IMR-90 (cell line): ENCODE measurements around the gene ZNF138. TPM values are rescaled to one million over a fixed set of nuclear protein-coding genes. Genes with fewer than 3 reads are reported as not detected.

ENCODE experiments used
- ATAC-seq: fragments of 200-7000 bp; cut with Tn5 transposase; 2 replicates; pipeline ENCODE4 v1.9.1; 2020; ENCODE audit warnings: low read depth, mild to moderate bottlenecking, moderate library complexity
- BruUV-seq: library from RNA; stranded (reverse); fragments of 400-500 nt; replicated peaks from 2 replicates; lab custom pipeline; 2021; lab: Mats Ljungman, UMichigan
- CTCF ChIA-PET: fragments of 300-600 bp; formaldehyde crosslinking; extraction: SDS; loops from one replicate; lab custom pipeline; 2021; ENCODE audit warnings: antibody characterized with exemption; lab: Yijun Ruan, JAX
- POLR2A ChIA-PET: fragments of 300-600 bp; sonication (Branson Sonifier 250); formaldehyde crosslinking; loops from one replicate; lab custom pipeline; 2022; ENCODE audit warnings: antibody characterized with exemption; ENCODE audit not compliant: unreplicated experiment; lab: Charles Lee
- DNase-seq: peaks from one replicate; pipeline ENCODE4 v3.0.0; 2013
- H2AFZ ChIP-seq: replicated peaks from 2 replicates; pipeline ENCODE3; 2013; ENCODE audit warnings: low read length, mild to moderate bottlenecking; ENCODE audit not compliant: poor library complexity
- H2AK5ac ChIP-seq: 2 replicates; pipeline ENCODE4 v1.6.1; 2013; ENCODE audit warnings: low read depth, low read length, inconsistent platforms
- H2AK9ac ChIP-seq: replicated peaks from 2 replicates; pipeline ENCODE3; 2013; ENCODE audit warnings: mild to moderate bottlenecking, low read depth, low read length, moderate library complexity; ENCODE audit not compliant: poor library complexity
- H2BK120ac ChIP-seq: 2 replicates; pipeline ENCODE4 v1.6.1; 2013; ENCODE audit warnings: low read depth, low read length, inconsistent platforms
- H2BK15ac ChIP-seq: 3 replicates; pipeline ENCODE4 v1.6.1; 2013; ENCODE audit warnings: low read depth, low read length, inconsistent platforms
- H2BK20ac ChIP-seq: 2 replicates; pipeline ENCODE4 v1.6.1; 2013; ENCODE audit warnings: low read depth, mild to moderate bottlenecking, inconsistent platforms, low read length, moderate library complexity
- H2BK5ac ChIP-seq: 2 replicates; pipeline ENCODE4 v1.6.1; 2013; ENCODE audit warnings: mild to moderate bottlenecking, low read depth, low read length, inconsistent platforms; ENCODE audit not compliant: poor library complexity, severe bottlenecking
- H3K14ac ChIP-seq: replicated peaks from 2 replicates; pipeline ENCODE4 v1.6.1; 2013; ENCODE audit warnings: low read depth, low read length, inconsistent platforms
- H3K18ac ChIP-seq: 2 replicates; pipeline ENCODE4 v1.6.1; 2013; ENCODE audit warnings: low read depth, low read length, control low read depth
- H3K23ac ChIP-seq: 2 replicates; pipeline ENCODE4 v1.6.1; 2013; ENCODE audit warnings: low read depth, low read length, inconsistent platforms
- H3K27ac ChIP-seq: 2 replicates; pipeline ENCODE4 v1.5.1; 2013; ENCODE audit warnings: mild to moderate bottlenecking, control low read depth, low read length; ENCODE audit not compliant: insufficient read depth
- H3K27me3 ChIP-seq: 2 replicates; pipeline ENCODE4 v1.6.1; 2013; ENCODE audit warnings: low read length; ENCODE audit not compliant: control insufficient read depth, insufficient read depth
- H3K36me3 ChIP-seq: 2 replicates; pipeline ENCODE4 v1.6.1; 2013; ENCODE audit warnings: low read length, mixed read lengths; ENCODE audit not compliant: control insufficient read depth, insufficient read depth
- H3K4ac ChIP-seq: 2 replicates; pipeline ENCODE4 v1.6.1; 2013; ENCODE audit warnings: low read depth, low read length, inconsistent platforms
- H3K4me1 ChIP-seq: 2 replicates; pipeline ENCODE4 v1.6.1; 2013; ENCODE audit warnings: low read length, mixed read lengths; ENCODE audit not compliant: control insufficient read depth, insufficient read depth
- H3K4me2 ChIP-seq: 2 replicates; pipeline ENCODE4 v1.6.1; 2013; ENCODE audit warnings: low read depth, mild to moderate bottlenecking, control low read depth, low read length, moderate library complexity
- H3K4me3 ChIP-seq: 2 replicates; pipeline ENCODE4 v1.5.1; 2013; ENCODE audit warnings: low read depth, mild to moderate bottlenecking, control low read depth, low read length, moderate library complexity; ENCODE audit not compliant: insufficient read depth
- H3K56ac ChIP-seq: 2 replicates; pipeline ENCODE4 v1.6.1; 2013; ENCODE audit warnings: low read length, inconsistent platforms; ENCODE audit not compliant: insufficient read depth; ENCODE audit errors: extremely low read depth
- H3K79me1 ChIP-seq, 2 experiments: 2 replicates each; pipeline ENCODE4 v1.6.1; 2013; ENCODE audit warnings: low read length in 2 of 2, inconsistent platforms in 1 of 2, low read depth in 1 of 2
- H3K9ac ChIP-seq: 2 replicates; pipeline ENCODE4 v1.6.1; 2013; ENCODE audit warnings: low read depth, low read length, control low read depth
- H3K9me1 ChIP-seq: 2 replicates; pipeline ENCODE4 v1.6.1; 2013; ENCODE audit warnings: low read length, inconsistent platforms; ENCODE audit not compliant: insufficient read depth
- H3K9me3 ChIP-seq: 2 replicates; pipeline ENCODE4 v1.6.1; 2013; ENCODE audit warnings: low read length; ENCODE audit not compliant: control insufficient read depth, insufficient read depth
- H4K20me1 ChIP-seq: 2 replicates; pipeline ENCODE4 v1.6.1; 2013; ENCODE audit warnings: low read length, inconsistent platforms; ENCODE audit not compliant: insufficient read depth
- H4K5ac ChIP-seq: 2 replicates; pipeline ENCODE4 v1.6.1; 2013; ENCODE audit warnings: mild to moderate bottlenecking, low read depth, low read length, control low read depth
- H4K8ac ChIP-seq, 2 experiments: 2 replicates each; pipeline ENCODE4 v1.6.1; 2013; ENCODE audit warnings: low read depth in 2 of 2, low read length in 2 of 2, control low read depth in 1 of 2, inconsistent platforms in 1 of 2
- H4K91ac ChIP-seq: 2 replicates; pipeline ENCODE4 v1.6.1; 2013; ENCODE audit warnings: low read depth, low read length, inconsistent platforms; ENCODE audit not compliant: insufficient read depth
- BHLHE40 ChIP-seq: fragments of 150-350 bp; IDR thresholded peaks from 2 replicates; pipeline ENCODE4 v1.6.1; 2016; ENCODE audit warnings: mild to moderate bottlenecking, low read depth, low read length
- CEBPB ChIP-seq: IDR thresholded peaks from 2 replicates; pipeline ENCODE4 v1.6.1; 2012; ENCODE audit warnings: low read depth, low read length, improper control_type of control experiment
- CHD1 ChIP-seq: IDR thresholded peaks from 2 replicates; pipeline ENCODE4 v1.6.1; 2012; ENCODE audit warnings: low read depth, low read length, improper control_type of control experiment
- ELK1 ChIP-seq: fragments of 150-350 bp; IDR thresholded peaks from 2 replicates; pipeline ENCODE4 v1.6.1; 2016; ENCODE audit warnings: low read depth, mild to moderate bottlenecking, low read length, moderate library complexity, borderline replicate concordance
- FOS ChIP-seq: fragments of 150-350 bp; IDR thresholded peaks from 2 replicates; pipeline ENCODE4 v1.6.1; 2016; ENCODE audit warnings: low read depth, low read length
- MAFK ChIP-seq: IDR thresholded peaks from 2 replicates; pipeline ENCODE4 v1.6.1; 2012; ENCODE audit warnings: low read depth, low read length, improper control_type of control experiment
- MAZ ChIP-seq: IDR thresholded peaks from 2 replicates; pipeline ENCODE4 v1.6.1; 2012; ENCODE audit warnings: low read depth, mild to moderate bottlenecking, low read length, improper control_type of control experiment, moderate library complexity, borderline replicate concordance
- MXI1 ChIP-seq: IDR thresholded peaks from 2 replicates; pipeline ENCODE4 v1.6.1; 2012; ENCODE audit warnings: low read depth, mild to moderate bottlenecking, low read length, moderate library complexity, borderline replicate concordance
- NFE2L2 ChIP-seq: fragments of 150-350 bp; IDR thresholded peaks from 2 replicates; pipeline ENCODE4 v1.6.1; 2016; ENCODE audit warnings: low read depth, mild to moderate bottlenecking, low read length
- POLR2A ChIP-seq: IDR thresholded peaks from 2 replicates; pipeline ENCODE4 v1.6.1; 2012; ENCODE audit warnings: mild to moderate bottlenecking, low read depth, low read length
- RAD21 ChIP-seq: IDR thresholded peaks from 2 replicates; pipeline ENCODE4 v1.6.1; 2012; ENCODE audit warnings: low read length, improper control_type of control experiment
- RCOR1 ChIP-seq: IDR thresholded peaks from 2 replicates; pipeline ENCODE4 v1.6.1; 2012; ENCODE audit warnings: mild to moderate bottlenecking, low read length, improper control_type of control experiment; ENCODE audit not compliant: insufficient replicate concordance
- RFX5 ChIP-seq: IDR thresholded peaks from 2 replicates; pipeline ENCODE4 v1.8.0; 2012; ENCODE audit warnings: low read depth, mild to moderate bottlenecking, low read length, moderate library complexity
- SMC3 ChIP-seq: fragments of 150-350 bp; IDR thresholded peaks from 2 replicates; pipeline ENCODE4 v1.6.1; 2016; ENCODE audit warnings: low read depth, mild to moderate bottlenecking, antibody characterized with exemption, low read length, moderate library complexity
- USF2 ChIP-seq: fragments of 150-350 bp; IDR thresholded peaks from 2 replicates; pipeline ENCODE4 v1.6.1; 2017; ENCODE audit warnings: mild to moderate bottlenecking, antibody characterized with exemption, low read length, low read depth
- WGBS, 2 experiments: methylation state at CpG; one replicate each; pipeline versions ENCODE4 v1.1.5 to v1.1.7; 2013; ENCODE audit warnings: missing lambda C conversion rate in 2 of 2; ENCODE audit not compliant: insufficient read length in 1 of 2; ENCODE audit errors: extremely low coverage in 2 of 2; 5-methylcytosine and 5-hydroxymethylcytosine counted together
- dilution Hi-C: fragments of 300-500 bp; cut with HindIII; formaldehyde crosslinking; loops from one replicate; pipeline ENCODE4 v1.14.3; 2018; ENCODE audit warnings: low sequenced_read_pairs; ENCODE audit not compliant: unreplicated experiment
- in situ Hi-C: fragments of 300-500 bp; cut with MboI; formaldehyde crosslinking; loops from 3 replicates; pipeline ENCODE4 v1.14.3; 2019; ENCODE audit warnings: low sequenced_read_pairs, inconsistent platforms, mixed read lengths
- intact Hi-C: fragments of 100-400 bp; cut with micrococcal nuclease; formaldehyde crosslinking; loops from 2 replicates; pipeline ENCODE4 v1.10.0; 2022
- polyA plus RNA-seq, 3 experiments: library from polyadenylated mRNA; depleted of rRNA; stranded (reverse); fragments of >200 nt; gene quantifications; 2 replicates each; pipeline ENCODE4 v1.2.3, GENCODE V29; 2012; ENCODE audit warnings: low replicate concordance in 1 of 3
- total RNA-seq: library from RNA; depleted of rRNA; stranded (reverse); fragments of >200 nt; gene quantifications from 2 replicates; pipeline ENCODE4 v1.2.3, GENCODE V29; 2012
- TF ChIP-seq, protein P1 (sequence below): conservative IDR thresholded peaks from 2 replicates; pipeline ENCODE4 v1.5.1; 2012; ENCODE audit warnings: mild to moderate bottlenecking, low read depth, low read length, improper control_type of control experiment

ZNF138 gene
- total and polyA plus RNA-seq, 2 of the 4 experiments (the other 2 are of a cell fraction), result 3.2 to 3.6 TPM

DNA sequence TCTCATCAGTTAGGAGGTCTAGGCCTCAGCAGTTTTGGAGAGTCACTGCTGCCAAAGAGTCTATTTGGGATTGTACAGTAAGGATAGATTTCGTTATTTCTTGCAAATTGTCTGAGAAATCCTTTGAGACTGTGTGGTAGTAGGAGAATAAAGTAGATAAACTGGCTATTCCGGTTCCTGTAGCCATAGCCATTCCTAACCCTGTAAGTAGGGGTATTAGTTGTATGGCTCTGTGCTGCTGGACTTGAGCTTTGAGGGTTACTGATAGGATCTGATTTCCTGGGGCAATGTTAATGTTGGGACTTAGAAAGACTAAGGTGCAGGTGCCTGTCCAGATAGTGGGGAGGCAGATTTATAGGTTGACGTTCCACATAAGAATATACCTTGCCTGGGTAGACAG lies 36.1 kb upstream of the ZNF138 start:
- no peak overlapping the region for H3K56ac ChIP-seq
- H3K9ac ChIP-seq, result no peak overlapping the region
- no TSS peak for BruUV-seq
- POLR2A ChIA-PET, result no interaction called here
- H2BK15ac ChIP-seq, result no peak overlapping the region
- CTCF ChIA-PET, result no interaction called here
- H3K4me2 ChIP-seq, result no peak overlapping the region
- DNase-seq, result no peak
- no peak overlapping the region for H3K23ac ChIP-seq
- no peak overlapping the region for H2AFZ ChIP-seq
- H3K14ac ChIP-seq, result no peak overlapping the region
- no peak overlapping the region for H2AK5ac ChIP-seq
- no peaks in the 10 kb centered on the region for H3K79me1 ChIP-seq
- in situ Hi-C loops (no loop called here), intact Hi-C loops (no loop called here), dilution Hi-C loops (no loop called here)
- no peaks in the 10 kb centered on the region for H3K27me3 ChIP-seq
- no peak for ATAC-seq
- no peak for TF ChIP-seq RAD21
- TF ChIP-seq FOS, result no peak
- TF ChIP-seq MAZ, result no peak
- TF ChIP-seq MAFK, result no peak
- TF ChIP-seq CHD1, result no peak
- TF ChIP-seq BHLHE40, result no peak
- TF ChIP-seq CEBPB, result no peak
- TF ChIP-seq ELK1, result no peak
- no peak for TF ChIP-seq USF2
- no peak for TF ChIP-seq RFX5
- TF ChIP-seq POLR2A, result no peak
- no peak for TF ChIP-seq RCOR1
- no peak for TF ChIP-seq SMC3
- TF ChIP-seq NFE2L2, result no peak
- no peak for TF ChIP-seq MXI1
- TF ChIP-seq, protein P1, sequence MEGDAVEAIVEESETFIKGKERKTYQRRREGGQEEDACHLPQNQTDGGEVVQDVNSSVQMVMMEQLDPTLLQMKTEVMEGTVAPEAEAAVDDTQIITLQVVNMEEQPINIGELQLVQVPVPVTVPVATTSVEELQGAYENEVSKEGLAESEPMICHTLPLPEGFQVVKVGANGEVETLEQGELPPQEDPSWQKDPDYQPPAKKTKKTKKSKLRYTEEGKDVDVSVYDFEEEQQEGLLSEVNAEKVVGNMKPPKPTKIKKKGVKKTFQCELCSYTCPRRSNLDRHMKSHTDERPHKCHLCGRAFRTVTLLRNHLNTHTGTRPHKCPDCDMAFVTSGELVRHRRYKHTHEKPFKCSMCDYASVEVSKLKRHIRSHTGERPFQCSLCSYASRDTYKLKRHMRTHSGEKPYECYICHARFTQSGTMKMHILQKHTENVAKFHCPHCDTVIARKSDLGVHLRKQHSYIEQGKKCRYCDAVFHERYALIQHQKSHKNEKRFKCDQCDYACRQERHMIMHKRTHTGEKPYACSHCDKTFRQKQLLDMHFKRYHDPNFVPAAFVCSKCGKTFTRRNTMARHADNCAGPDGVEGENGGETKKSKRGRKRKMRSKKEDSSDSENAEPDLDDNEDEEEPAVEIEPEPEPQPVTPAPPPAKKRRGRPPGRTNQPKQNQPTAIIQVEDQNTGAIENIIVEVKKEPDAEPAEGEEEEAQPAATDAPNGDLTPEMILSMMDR, result no peak
- no peak overlapping the region for H3K4me3 ChIP-seq
- H2AK9ac ChIP-seq, result no peak overlapping the region
- no peaks in the 10 kb centered on the region for H3K4me1 ChIP-seq
- H4K20me1 ChIP-seq, result no peaks in the 10 kb centered on the region
- WGBS, 2 experiments, result 80% methylated on average over 1 of the region's 3 CpGs; no CpG with 5 or more reads in 1 of the 2 experiments
- no peak overlapping the region for H3K18ac ChIP-seq
- H2BK120ac ChIP-seq, result no peak overlapping the region
- H3K9me1 ChIP-seq, result no peaks in the 10 kb centered on the region
- no peak overlapping the region for H4K8ac ChIP-seq
- no peak overlapping the region for H2BK20ac ChIP-seq
- H3K27ac ChIP-seq, result no peak overlapping the region
- no peaks in the 10 kb centered on the region for H3K9me3 ChIP-seq
- no peak overlapping the region for H2BK5ac ChIP-seq
- no peak overlapping the region for H4K5ac ChIP-seq
- no peak overlapping the region for H3K4ac ChIP-seq
- no peaks in the 10 kb centered on the region for H3K36me3 ChIP-seq
- H4K91ac ChIP-seq, result no peak overlapping the region
